ENCODE measurements around the gene CHD6. TPM values are rescaled to one million over a fixed set of nuclear protein-coding genes. Genes with fewer than 3 reads are reported as not detected.

The CHD6 gene
- total and polyA plus RNA-seq, 2 experiments from 2014 or later = 41.0 to 158 TPM

DNA sequence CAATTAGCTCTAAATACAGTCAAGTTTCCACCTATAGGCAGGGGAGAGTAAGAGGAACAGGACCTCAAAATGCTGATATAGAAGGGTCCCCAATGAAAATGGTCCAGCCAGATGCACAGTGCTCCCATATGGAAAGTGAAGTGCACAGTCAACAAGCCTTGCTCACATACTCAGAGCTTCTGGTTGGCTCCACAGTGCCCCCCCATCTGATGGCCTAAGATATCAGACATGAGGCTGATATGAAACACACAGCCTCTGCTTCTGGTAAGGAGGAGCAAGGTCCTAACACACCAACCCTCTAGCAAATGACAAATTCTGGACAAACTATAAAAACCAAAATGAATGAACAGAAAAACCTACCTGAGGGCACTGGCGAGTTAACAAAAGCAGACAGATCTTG lies 140.2 kb downstream of the CHD6 start:
- H3K4me1 Mint-ChIP-seq = peaks cover 5% of the 10 kb centered on the region; the same call in 2 of the 3 replicates
- Histone ChIP-seq H3K4me1 (ENCODE audit: insufficient read depth) (no peaks in the 10 kb centered on the region), H3K9me2 (ENCODE audit: insufficient read depth) (no peaks in the 10 kb centered on the region), H3F3A (replicated peaks; ENCODE audit: low read depth) (no peaks in the 10 kb centered on the region), H2AFZ (no peak overlapping the region), H4K20me1 (replicated peaks; ENCODE audit: insufficient read depth) (no peaks in the 10 kb centered on the region), H3K27me3 (ENCODE audit: insufficient read depth) (no peaks in the 10 kb centered on the region), H3K4me2 (no peak overlapping the region), H3K79me2 (replicated peaks; ENCODE audit: insufficient read depth) (no peaks in the 10 kb centered on the region; the same call in 1 of the 2 replicates), H3K27ac (ENCODE audit: low read depth) (no peak overlapping the region), H3K36me3 (ENCODE audit: insufficient read depth) (no peaks in the 10 kb centered on the region; the same call in 1 of the 2 replicates), H3K4me3 (no peak overlapping the region)
- 0 out of 2 replicates have a peak overlapping the region, but pooled peaks have one; percentile 7 for H3K27ac Mint-ChIP-seq
- peaks cover 3% of the 10 kb centered on the region for H3K27me3 Mint-ChIP-seq (ENCODE audit: insufficient read depth, low read depth, poor library complexity)
- DNase-seq (ENCODE audit: low spot score) = no peak
- no peak overlapping the region for H3K4me3 Mint-ChIP-seq
- no peaks in the 10 kb centered on the region for H3K9me3 Mint-ChIP-seq
- no peak for TF ChIP-seq NANOG (IDR thresholded peaks at IDR 0.05; ENCODE audit: borderline replicate concordance)
- TF ChIP-seq STAT1 (IDR thresholded peaks at IDR 0.05; ENCODE audit: unreplicated experiment) = no peak
- no peak for TF ChIP-seq JUNB (IDR thresholded peaks at IDR 0.05; ENCODE audit: unreplicated experiment)
- no peak for TF ChIP-seq EZH2 (IDR thresholded peaks at IDR 0.05; ENCODE audit: low read depth, unreplicated experiment)
- no peak for TF ChIP-seq CREB1 (CRISPR knock-in tag; IDR thresholded peaks at IDR 0.05; ENCODE audit: low read depth)
- TF ChIP-seq, protein P1, sequence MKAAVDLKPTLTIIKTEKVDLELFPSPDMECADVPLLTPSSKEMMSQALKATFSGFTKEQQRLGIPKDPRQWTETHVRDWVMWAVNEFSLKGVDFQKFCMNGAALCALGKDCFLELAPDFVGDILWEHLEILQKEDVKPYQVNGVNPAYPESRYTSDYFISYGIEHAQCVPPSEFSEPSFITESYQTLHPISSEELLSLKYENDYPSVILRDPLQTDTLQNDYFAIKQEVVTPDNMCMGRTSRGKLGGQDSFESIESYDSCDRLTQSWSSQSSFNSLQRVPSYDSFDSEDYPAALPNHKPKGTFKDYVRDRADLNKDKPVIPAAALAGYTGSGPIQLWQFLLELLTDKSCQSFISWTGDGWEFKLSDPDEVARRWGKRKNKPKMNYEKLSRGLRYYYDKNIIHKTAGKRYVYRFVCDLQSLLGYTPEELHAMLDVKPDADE (IDR thresholded peaks at IDR 0.05) = no peak
- TF ChIP-seq ZNF331 (CRISPR knock-in tag; IDR thresholded peaks at IDR 0.05; ENCODE audit: low read depth) = no peak
- TF ChIP-seq, protein P2, sequence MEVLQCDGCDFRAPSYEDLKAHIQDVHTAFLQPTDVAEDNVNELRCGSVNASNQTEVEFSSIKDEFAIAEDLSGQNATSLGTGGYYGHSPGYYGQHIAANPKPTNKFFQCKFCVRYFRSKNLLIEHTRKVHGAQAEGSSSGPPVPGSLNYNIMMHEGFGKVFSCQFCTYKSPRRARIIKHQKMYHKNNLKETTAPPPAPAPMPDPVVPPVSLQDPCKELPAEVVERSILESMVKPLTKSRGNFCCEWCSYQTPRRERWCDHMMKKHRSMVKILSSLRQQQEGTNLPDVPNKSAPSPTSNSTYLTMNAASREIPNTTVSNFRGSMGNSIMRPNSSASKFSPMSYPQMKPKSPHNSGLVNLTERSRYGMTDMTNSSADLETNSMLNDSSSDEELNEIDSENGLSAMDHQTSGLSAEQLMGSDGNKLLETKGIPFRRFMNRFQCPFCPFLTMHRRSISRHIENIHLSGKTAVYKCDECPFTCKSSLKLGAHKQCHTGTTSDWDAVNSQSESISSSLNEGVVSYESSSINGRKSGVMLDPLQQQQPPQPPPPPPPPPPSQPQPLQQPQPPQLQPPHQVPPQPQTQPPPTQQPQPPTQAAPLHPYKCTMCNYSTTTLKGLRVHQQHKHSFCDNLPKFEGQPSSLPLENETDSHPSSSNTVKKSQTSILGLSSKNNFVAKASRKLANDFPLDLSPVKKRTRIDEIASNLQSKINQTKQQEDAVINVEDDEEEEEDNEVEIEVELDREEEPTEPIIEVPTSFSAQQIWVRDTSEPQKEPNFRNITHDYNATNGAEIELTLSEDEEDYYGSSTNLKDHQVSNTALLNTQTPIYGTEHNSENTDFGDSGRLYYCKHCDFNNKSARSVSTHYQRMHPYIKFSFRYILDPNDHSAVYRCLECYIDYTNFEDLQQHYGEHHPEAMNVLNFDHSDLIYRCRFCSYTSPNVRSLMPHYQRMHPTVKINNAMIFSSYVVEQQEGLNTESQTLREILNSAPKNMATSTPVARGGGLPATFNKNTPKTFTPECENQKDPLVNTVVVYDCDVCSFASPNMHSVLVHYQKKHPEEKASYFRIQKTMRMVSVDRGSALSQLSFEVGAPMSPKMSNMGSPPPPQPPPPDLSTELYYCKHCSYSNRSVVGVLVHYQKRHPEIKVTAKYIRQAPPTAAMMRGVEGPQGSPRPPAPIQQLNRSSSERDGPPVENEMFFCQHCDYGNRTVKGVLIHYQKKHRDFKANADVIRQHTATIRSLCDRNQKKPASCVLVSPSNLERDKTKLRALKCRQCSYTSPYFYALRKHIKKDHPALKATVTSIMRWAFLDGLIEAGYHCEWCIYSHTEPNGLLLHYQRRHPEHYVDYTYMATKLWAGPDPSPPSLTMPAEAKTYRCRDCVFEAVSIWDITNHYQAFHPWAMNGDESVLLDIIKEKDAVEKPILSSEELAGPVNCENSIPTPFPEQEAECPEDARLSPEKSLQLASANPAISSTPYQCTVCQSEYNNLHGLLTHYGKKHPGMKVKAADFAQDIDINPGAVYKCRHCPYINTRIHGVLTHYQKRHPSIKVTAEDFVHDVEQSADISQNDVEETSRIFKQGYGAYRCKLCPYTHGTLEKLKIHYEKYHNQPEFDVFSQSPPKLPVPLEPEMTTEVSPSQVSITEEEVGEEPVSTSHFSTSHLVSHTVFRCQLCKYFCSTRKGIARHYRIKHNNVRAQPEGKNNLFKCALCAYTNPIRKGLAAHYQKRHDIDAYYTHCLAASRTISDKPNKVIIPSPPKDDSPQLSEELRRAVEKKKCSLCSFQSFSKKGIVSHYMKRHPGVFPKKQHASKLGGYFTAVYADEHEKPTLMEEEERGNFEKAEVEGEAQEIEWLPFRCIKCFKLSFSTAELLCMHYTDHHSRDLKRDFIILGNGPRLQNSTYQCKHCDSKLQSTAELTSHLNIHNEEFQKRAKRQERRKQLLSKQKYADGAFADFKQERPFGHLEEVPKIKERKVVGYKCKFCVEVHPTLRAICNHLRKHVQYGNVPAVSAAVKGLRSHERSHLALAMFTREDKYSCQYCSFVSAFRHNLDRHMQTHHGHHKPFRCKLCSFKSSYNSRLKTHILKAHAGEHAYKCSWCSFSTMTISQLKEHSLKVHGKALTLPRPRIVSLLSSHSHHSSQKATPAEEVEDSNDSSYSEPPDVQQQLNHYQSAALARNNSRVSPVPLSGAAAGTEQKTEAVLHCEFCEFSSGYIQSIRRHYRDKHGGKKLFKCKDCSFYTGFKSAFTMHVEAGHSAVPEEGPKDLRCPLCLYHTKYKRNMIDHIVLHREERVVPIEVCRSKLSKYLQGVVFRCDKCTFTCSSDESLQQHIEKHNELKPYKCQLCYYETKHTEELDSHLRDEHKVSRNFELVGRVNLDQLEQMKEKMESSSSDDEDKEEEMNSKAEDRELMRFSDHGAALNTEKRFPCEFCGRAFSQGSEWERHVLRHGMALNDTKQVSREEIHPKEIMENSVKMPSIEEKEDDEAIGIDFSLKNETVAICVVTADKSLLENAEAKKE (CRISPR knock-in tag; IDR thresholded peaks at IDR 0.05) = no peak
- TF ChIP-seq, protein P3, sequence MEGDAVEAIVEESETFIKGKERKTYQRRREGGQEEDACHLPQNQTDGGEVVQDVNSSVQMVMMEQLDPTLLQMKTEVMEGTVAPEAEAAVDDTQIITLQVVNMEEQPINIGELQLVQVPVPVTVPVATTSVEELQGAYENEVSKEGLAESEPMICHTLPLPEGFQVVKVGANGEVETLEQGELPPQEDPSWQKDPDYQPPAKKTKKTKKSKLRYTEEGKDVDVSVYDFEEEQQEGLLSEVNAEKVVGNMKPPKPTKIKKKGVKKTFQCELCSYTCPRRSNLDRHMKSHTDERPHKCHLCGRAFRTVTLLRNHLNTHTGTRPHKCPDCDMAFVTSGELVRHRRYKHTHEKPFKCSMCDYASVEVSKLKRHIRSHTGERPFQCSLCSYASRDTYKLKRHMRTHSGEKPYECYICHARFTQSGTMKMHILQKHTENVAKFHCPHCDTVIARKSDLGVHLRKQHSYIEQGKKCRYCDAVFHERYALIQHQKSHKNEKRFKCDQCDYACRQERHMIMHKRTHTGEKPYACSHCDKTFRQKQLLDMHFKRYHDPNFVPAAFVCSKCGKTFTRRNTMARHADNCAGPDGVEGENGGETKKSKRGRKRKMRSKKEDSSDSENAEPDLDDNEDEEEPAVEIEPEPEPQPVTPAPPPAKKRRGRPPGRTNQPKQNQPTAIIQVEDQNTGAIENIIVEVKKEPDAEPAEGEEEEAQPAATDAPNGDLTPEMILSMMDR (conservative IDR thresholded peaks at IDR 0.05; ENCODE audit: low read depth in 2 of 2) = no peak
- TF ChIP-seq EZH2phosphoT487 (IDR thresholded peaks at IDR 0.05; ENCODE audit: unreplicated experiment) = no peak
- TF ChIP-seq POLR2AphosphoS5 (IDR thresholded peaks at IDR 0.05; ENCODE audit: low read depth) = no peak
- TF ChIP-seq ZNF114 (CRISPR knock-in tag; IDR thresholded peaks at IDR 0.05) = no peak
- peaks cover 4% of the 10 kb centered on the region for H3K36me3 Mint-ChIP-seq (ENCODE audit: low read depth)
- no peak for ATAC-seq
